ENCODE data around the gene SAMSN1. TPM values are rescaled to one million over a fixed set of nuclear protein-coding genes. Genes with fewer than 3 reads are reported as not detected.

SAMSN1 gene
- total and polyA plus RNA-seq, 2 of the 8 experiments (the other 6 are each of a cell fraction or from before 2014, with no cell fraction given), result 0.50 to 3.0 TPM

DNA sequence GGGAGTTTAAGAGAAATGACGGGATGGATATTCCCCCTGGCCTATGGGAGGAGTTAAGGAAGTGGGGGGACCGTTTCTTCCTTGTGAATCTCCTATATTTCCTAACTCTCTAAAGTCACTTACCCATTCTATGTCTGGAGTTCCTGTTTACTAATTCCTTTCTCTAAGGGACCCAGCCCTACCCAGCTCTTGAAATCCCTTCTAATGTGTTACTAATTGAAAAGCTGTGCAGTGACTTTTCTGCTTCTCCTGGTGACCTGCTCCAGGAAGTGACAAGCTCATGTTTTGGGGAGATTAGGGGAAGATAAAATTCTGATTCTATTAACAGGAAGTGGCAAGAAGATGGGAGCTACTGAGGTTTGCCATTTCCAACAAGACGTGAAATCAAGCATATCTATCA is 4.0 kb upstream of the SAMSN1 start:
- Histone ChIP-seq H2BK12ac (ENCODE audit: low read depth, low read length) (no peak overlapping the region), H3K9me3 (ENCODE audit: insufficient read depth in 2 of 2, low read depth in 1 of 2, low read length in 1 of 2) (no peaks in the 10 kb centered on the region), H3K4ac (replicated peaks; ENCODE audit: insufficient read length, low read depth, low read length) (no peak overlapping the region), H3K9ac (replicated peaks in 1 of 4; ENCODE audit: extremely low read depth in 1 of 4, low read depth in 3 of 4, low read length in 3 of 4) (no peak overlapping the region), H3K27me3 (replicated peaks in 1 of 4; ENCODE audit: control insufficient read depth in 3 of 4, extremely low read depth in 1 of 4, insufficient read depth in 3 of 4, low read length in 3 of 4) (no peaks in the 10 kb centered on the region), H3K18ac (ENCODE audit: extremely low read depth, low read length) (no peak overlapping the region), H2AK5ac (ENCODE audit: low read depth, low read length) (no peak overlapping the region), H4K20me1 (replicated peaks in 1 of 2; ENCODE audit: control insufficient read depth in 1 of 2, insufficient read depth in 2 of 2, low read length in 2 of 2) (no peaks in the 10 kb centered on the region), H3K56ac (replicated peaks; ENCODE audit: insufficient read length, low read depth, low read length) (no peak overlapping the region), H3K27ac (ENCODE audit: low read depth, low read length) (no peak overlapping the region), H3K4me3 (ENCODE audit: extremely low read depth in 1 of 4, insufficient read depth in 2 of 4, low read depth in 3 of 4, low read length in 4 of 4) (no peak overlapping the region), H3K4me2 (ENCODE audit: insufficient read depth in 1 of 2, low read depth in 2 of 2, low read length in 2 of 2) (no peak overlapping the region), H3K79me2 (ENCODE audit: control insufficient read depth in 1 of 2, insufficient read depth in 2 of 2, low read length in 2 of 2) (no peaks in the 10 kb centered on the region), H3K23me2 (ENCODE audit: low read depth, low read length) (no peaks in the 10 kb centered on the region), H2AFZ (ENCODE audit: low read length) (no peak overlapping the region), H2BK20ac (ENCODE audit: low read length) (no peak overlapping the region), H2BK120ac (replicated peaks; ENCODE audit: low read depth, low read length) (no peak overlapping the region), H4K91ac (replicated peaks; ENCODE audit: insufficient read length, low read length) (no peak overlapping the region), H3K23ac (ENCODE audit: insufficient read length) (no peak overlapping the region), H2BK5ac (ENCODE audit: low read depth, low read length) (no peak overlapping the region), H3K79me1 (ENCODE audit: low read depth, low read length) (no peaks in the 10 kb centered on the region), H4K8ac (ENCODE audit: extremely low read depth, insufficient read depth, low read length) (no peak overlapping the region), H3K4me1 (replicated peaks in 1 of 4; ENCODE audit: control insufficient read depth in 3 of 4, insufficient read depth in 4 of 4, low read length in 3 of 4) (no peaks in the 10 kb centered on the region), H4K5ac (ENCODE audit: insufficient read length, low read depth, low read length) (no peak overlapping the region), H3K14ac (ENCODE audit: insufficient read length) (no peak overlapping the region), H3K36me3 (ENCODE audit: control insufficient read depth in 2 of 4, insufficient read depth in 4 of 4, low read length in 3 of 4) (no peaks in the 10 kb centered on the region; a peak in 1 of 8 replicates), H2BK15ac (ENCODE audit: low read length) (no peak overlapping the region)
- CTCF ChIA-PET (ENCODE audit: partially characterized antibody), result interaction anchor here (0.6 kb wide), 1 partner anchor 18 kb away, joined by 3 read pairs; no protein-coding TSS in a partner anchor
- no peak for DNase-seq (ENCODE audit: low read depth in 1 of 2, low spot score in 2 of 2)
- POLR2A ChIA-PET (ENCODE audit: partially characterized antibody), result no interaction called here
- WGBS, 2 experiments (ENCODE audit: extremely low coverage in 1 of 2, insufficient coverage in 1 of 2, insufficient read length in 1 of 2, insufficient replicate concordance in 2 of 2, low coverage in 1 of 2, low lambda C conversion rate in 2 of 2, missing lambda C conversion rate in 1 of 2), result 97% methylated on average over 3 of the region's 3 CpGs; no CpG with 5 or more reads in 1 of the 2 experiments
- FAIRE-seq, result no peak
- no peak for TF ChIP-seq BCL11A (IDR thresholded peaks at IDR 0.05; ENCODE audit: low read depth in 2 of 2, low read length in 2 of 2)
- no peak for TF ChIP-seq CBX5 (IDR thresholded peaks at IDR 0.05; ENCODE audit: low read depth, low read length)
- TF ChIP-seq TAF7 (optimal IDR thresholded peaks at IDR 0.05; ENCODE audit: borderline replicate concordance, low read depth, low read length), result no peak
- TF ChIP-seq, protein P1, sequence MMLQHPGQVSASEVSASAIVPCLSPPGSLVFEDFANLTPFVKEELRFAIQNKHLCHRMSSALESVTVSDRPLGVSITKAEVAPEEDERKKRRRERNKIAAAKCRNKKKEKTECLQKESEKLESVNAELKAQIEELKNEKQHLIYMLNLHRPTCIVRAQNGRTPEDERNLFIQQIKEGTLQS (IDR thresholded peaks at IDR 0.05; ENCODE audit: insufficient read depth, low read depth, low read length), result no peak
- TF ChIP-seq SAP30 (IDR thresholded peaks at IDR 0.05; ENCODE audit: insufficient read depth, insufficient replicate concordance, low read length), result no peak
- TF ChIP-seq PHF8 (conservative IDR thresholded peaks at IDR 0.05; ENCODE audit: low read depth, low read length), result no peak
- TF ChIP-seq SP1 (IDR thresholded peaks at IDR 0.05; ENCODE audit: low read depth, low read length), result no peak
- no peak for TF ChIP-seq POU5F1 (IDR thresholded peaks at IDR 0.05; ENCODE audit: low read depth, low read length)
- TF ChIP-seq SIN3A (conservative IDR thresholded peaks at IDR 0.05 in 1 of 2, IDR thresholded peaks at IDR 0.05 in 1 of 2; ENCODE audit: low read depth in 1 of 2, low read length in 2 of 2), result no peak
- no peak for TF ChIP-seq SP2 (IDR thresholded peaks at IDR 0.05; ENCODE audit: low read length)
- TF ChIP-seq POLR2AphosphoS5 (IDR thresholded peaks at IDR 0.05; ENCODE audit: low read depth, low read length), result no peak
- no peak for TF ChIP-seq GTF2F1 (IDR thresholded peaks at IDR 0.05; ENCODE audit: borderline replicate concordance, low read depth, low read length)
- no peak for TF ChIP-seq HDAC2 (IDR thresholded peaks at IDR 0.05; ENCODE audit: borderline replicate concordance in 1 of 2, low read depth in 2 of 2, low read length in 2 of 2)

Data from H1 (cell line).